HG03159 (cell line): ENCODE measurements around the gene KIAA1755.

ENCODE experiments used
- ATAC-seq: cut with Tn5 transposase; IDR thresholded peaks from one replicate; pipeline ENCODE4 v1.9.1; 2021; ENCODE audit warnings: mild to moderate bottlenecking, moderate library complexity; ENCODE audit not compliant: unreplicated experiment

KIAA1755 gene

GRCh38 chr20:38260378-38261053 lies at the start of gene KIAA1755:
KIAA1755 (minus strand) TSS chr20:38260735; CDS start chr20:38260500, 235 bp downstream.
- no peak for ATAC-seq

DNA sequence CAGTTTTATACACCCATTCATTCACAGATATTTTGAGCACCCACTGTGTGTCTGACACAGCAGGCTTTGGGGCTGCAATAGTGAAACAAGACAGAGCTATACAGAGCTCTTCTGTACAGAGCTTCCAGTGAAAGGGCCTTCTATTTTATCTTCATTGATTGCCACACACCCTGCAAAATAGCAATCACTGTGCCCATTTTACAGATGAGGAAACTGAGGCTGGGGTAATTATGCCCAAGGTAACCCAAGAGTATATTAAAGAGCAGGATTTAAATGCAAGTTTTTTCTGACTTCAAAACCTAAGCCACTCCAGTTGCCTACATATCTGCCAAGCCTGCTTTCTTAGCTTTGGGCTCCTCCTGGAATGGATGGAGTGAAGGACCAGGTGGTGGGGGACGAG lies 47.9 kb upstream of the KIAA1755 start:
- no peak for ATAC-seq

DNA sequence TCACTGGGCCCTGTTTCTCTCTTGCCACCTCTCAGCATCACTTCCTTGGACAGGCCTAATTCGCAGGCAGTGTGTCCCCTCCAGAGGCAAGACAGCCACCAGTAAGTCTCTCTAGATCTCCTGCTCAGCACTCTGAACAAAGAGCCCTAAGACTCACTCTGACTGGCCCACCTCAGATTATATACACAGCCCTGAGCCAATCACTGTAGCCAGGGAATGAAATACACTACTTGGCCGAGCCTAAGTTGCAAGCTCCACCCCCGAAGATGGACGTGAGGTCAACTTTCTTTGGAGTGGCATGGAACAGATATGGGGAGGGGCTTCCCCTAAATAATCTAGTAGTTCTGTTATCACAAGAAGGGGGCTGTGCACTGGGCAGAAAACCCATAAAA lies 47.5 kb upstream of the KIAA1755 start:
- no peak for ATAC-seq

- no peak for ATAC-seq
Observed at GRCh38 chr20:38307371-38308046, 47.0 kb upstream of the KIAA1755 start.

DNA sequence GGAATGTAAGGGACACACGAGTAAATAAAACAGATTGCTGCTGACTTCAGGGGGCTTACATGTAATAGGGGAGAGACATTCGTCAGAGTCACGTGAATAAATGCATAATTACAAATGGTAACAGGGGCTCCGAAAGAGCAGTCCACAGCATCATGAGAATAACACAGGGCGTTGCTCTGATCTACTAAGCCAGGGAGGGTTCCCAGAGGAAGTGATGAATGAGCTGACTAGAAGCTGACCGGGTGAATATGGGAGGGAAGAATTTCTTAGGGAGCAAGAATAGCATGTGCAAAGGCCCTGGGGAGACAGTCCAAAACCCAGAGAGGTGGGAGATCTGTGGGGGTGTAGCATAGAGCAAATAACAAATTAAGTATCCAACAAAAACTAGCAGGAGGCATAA lies 45.8 kb upstream of the KIAA1755 start:
- ATAC-seq = no peak

- no peak for ATAC-seq
Observed at GRCh38 chr20:38305541-38305940, 45.0 kb upstream of the KIAA1755 start.

DNA sequence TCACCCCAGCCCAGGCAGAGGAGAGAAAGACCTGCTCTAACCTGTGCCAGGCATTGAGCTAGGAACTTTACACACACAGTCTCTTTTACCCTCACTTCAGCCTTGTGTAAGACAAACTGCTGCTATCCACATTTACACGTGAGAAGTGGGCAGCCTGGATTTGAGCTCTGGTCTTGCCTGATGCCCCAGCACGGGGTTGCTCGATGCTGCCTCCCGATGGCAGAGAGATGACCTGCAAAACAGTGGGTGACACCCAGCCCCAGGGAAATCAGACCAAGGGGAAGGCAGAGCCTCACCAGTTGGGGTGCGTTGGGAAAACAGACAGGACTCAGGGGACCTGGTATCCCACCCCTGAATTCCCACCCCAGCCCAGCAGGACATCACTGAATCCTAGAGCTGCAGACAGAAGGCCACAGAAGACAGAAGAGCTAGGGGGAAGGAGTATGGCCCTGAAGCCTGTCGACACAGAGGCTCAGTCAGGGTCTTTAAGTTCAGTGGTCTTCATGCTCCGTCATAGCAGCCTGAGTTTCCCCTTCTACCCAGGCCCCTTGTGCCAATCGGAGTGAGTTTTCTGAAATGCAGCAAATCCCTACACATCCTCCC lies 44.4 kb upstream of the KIAA1755 start:
- ATAC-seq = no peak

DNA sequence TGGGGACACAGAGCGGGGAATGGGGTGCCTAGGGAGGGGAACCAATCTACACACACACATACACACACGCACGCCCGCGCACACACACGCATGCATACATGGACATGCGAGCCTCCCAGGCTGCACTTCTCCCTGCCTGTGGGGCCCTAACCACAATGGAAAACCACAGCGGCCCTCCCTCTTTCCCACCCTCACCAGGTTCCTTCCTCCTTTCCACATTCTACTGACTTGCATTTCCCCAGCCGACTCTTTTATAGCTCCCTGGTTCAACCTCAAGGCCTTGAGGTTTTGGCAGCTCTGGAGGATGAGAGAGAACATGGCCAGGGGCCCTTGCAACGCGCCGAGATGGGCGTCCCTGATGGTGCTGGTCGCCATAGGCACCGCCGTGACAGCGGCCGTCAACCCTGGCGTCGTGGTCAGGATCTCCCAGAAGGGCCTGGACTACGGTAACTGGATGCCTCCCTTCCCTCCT lies 43.4 kb upstream of the KIAA1755 start, which contains the start of gene BPI:
BPI (plus strand) TSS at position 249 of the 472 bp plus-strand sequence; CDS start at position 317, 68 bp downstream.
- ATAC-seq = no peak

DNA sequence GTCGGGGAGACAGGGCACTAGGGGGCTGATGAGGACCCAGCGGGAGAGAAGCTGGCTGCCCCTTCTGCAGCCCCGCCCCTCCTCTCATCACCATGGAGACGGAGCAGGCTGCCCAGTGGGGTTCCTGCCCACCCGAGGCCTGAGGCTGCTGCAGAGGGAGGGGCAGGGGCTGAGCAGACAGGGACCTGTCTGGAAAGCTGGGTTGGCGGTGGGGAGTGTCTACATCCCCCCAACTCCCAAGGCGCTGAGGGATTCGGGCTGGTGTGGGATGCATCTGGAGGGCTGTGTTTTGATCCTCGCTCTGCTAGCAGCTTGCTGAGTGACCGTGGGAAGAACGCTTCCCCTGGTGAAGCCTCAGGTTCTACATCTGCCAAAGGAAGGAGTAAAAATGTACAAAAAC lies 42.3 kb upstream of the KIAA1755 start:
- ATAC-seq = no peak

DNA sequence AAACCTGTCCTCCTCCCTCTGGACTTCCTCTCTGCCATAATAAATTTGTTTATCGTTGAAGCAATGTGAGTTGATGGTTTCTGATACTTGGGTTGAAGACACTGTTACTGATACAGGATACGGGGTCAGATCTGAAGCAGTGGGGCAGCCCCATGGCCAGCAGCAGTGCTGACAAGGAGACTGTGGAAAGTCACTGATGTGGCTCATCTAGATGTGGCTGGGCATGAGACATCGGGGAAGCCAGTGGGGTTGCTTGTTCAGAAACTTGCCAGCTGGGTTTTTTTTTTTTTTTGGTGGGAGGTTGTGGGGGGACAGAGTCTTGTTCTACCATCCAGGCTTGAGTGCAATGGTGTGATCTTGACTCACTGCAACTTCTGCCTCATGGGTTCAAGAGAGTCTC lies 40.8 kb upstream of the KIAA1755 start:
- no peak for ATAC-seq

DNA sequence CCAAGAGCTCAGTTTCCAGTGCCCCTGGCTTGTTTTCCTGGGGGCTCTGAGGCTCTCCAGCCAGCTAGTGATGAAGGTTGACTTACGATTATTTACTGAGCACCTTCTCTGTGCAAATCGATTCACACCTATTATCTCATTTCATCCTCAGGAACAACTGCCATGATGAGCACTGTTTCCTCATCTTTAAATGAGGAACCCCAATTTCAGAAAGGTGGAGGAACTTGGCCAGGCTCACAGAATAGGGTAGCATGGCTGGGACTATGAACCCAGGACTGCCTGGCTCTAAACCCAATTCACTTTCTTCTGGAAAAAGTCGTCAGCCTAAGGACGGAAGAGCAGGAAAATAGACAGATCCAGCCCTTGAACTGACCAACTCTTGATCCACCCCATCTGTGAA lies 39.9 kb upstream of the KIAA1755 start:
- ATAC-seq = no peak

GRCh38 chr20:38299963-38300362 lies 39.4 kb upstream of the KIAA1755 start:
- no peak for ATAC-seq

DNA sequence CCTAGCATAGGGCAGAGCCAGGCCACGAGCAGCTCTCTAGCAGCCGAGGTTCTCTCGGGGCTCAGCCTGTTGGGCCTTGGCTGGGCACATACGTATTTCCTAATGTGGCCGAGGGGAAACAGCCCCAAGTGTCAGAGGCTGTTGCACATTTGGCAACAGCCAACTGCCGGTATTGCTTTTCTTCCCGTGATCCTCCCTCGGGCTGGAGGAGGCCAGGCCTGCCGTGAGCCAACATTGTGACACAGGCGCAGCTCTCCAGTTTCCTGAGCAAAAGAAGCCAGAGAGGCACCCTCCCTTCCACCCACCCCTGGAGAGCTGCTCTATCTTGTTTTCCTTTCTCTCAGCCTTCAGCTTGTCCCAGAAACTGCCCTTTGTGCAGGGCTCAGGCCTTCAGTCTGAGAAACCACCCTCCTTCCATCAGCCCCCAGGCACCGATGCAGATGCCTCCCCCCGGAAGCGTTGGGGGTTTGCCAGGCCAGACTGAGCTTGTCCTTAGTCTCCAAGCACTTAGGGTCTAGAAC lies 38.3 kb upstream of the KIAA1755 start:
- no peak for ATAC-seq

DNA sequence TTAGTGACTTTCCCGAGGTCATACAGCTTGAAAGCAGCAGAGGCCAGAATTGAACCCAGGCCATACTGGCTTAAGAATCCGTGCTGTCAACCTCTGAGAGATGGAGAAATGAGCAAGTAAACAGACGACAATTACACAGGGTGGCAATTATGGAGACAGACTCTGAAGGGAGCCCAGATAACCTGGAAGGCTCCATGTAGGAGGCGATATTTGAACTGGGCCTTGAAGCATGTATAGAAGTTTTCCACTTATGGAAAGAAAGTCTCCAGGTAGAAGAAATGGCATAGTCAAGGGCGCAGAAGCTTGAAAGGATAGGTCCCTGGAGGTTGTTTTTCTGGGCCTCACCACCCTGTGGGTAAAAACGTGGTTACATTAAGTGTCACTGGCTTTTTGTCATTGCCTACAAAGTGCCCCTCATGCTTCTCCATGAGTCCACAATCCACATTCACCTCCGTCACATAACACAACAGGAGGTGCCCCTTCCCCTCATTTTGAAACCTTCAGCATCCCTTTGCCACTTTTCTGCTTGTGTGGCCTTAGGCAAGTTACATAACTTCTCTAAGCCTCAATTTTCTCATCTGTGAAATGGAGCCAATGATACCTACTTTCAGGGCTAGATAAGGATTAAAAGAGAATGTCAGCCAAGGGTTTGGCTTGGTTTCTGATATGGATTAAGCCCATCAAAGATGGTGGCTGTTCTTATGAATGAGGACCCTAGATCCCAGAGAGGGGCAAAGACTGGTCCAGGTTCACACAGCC lies 37.6 kb upstream of the KIAA1755 start:
- ATAC-seq = no peak

DNA sequence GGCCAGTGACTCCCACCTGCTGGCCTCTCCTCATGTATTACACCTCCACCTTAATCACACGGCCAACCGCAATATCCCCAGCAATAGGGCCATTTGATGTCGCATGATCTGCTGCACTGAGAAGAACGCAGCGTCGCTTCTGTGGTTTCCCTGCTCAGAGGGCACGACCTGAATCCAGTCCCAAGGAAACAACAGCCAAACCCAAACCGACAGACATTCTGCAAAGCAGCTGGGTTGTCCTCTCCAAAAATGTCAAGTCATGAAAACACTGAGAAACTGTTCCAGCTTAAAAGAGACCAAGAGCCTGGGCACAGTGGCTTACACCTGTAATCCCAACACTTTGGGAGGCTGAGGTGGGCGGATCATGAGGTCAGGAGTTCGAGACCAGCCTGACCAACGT lies 35.9 kb upstream of the KIAA1755 start:
- no peak for ATAC-seq

DNA sequence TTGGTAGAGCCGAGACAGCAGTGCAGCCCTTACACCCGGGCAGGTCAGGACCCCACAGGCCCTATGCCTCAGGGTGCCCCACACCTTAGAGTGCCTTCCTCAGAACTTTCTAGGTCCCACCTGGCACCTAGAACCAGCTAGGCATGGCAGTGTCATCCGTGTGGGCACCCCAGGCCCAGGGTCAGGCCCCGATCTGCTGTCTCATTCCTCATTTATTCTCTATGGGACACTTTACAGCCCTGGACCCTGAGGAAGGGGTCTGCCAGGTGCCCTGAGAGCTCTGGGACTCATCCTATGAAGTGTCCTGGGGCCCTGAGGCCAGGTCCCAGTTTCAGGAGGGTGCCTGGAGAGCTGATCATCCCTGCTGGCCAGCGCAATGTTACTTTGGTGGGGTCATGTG lies 35.3 kb upstream of the KIAA1755 start:
- ATAC-seq = no peak

DNA sequence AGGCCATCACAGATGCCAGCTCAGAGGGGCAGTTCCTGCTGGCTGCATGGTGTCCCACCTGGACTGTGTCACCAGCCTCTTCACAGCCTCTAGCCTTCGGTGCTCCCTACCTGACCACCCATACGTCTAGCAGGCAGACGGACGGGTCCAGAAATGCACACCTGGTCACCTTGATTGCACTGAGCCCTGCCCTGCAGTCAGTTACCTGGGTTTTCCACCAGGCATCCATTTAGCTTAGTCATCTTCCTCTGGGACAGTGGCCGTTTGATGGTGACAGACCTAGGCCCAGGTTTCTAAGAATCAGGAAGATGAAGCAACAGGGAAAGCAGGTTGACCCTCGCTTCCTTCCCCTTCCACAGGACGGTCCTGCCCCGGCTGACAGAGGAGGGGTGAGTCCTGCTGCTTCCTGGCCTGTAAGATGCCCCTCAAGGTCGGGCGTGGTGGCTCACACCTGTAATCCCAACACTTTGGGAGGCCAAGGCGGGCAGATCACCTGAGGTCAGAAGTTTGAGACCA lies 33.6 kb upstream of the KIAA1755 start:
- no peak for ATAC-seq

DNA sequence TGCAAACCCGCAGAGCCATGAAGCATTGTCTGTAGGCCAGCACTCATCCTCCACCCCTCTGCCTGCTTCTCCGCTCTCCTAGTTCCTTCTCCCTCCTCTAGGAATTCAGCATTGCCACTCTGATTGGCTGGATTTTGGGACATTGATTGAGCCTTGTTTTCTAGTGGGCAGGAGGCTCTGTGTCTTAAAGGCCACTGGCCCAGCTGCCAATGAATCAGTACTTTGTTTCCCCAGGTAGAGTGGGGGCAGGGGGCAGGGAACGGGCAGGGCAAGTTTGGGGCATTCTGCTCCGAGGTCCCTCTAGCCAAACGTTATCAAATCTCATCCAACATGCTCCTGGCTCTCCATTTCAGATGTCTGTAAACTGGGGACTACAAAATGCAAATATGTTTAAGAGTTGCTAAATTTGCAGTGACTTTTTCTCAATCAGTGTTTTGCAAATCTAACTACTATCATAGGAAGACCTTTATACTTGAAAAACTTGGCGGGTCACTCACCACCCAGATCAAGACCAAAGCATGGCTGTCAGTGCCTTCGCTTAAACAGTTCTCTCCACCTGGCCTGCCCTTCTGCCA lies 33.0 kb upstream of the KIAA1755 start:
- no peak for ATAC-seq

DNA sequence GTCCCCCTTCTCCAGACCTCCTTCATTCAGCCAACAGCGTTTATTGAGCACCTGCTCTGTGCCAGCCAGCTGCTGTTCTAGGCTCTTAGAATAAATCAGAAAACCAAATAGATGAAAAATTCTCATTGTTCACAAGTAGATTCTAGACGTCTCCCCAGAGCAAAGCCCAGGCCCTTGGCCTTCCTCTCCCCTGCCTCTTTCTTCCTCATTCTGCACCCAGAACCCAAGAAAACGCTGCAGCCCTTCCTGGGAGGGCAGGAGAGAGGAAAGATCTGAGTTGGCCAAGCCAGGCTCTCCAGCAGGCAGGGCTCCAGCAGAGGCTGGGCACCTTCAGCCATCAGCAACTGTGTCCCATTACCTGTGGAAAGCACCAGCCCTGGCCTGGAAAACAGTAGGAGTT lies 31.4 kb upstream of the KIAA1755 start:
- ATAC-seq = no peak
